HG03520 (cell line): Measurements from ENCODE around the gene ENOX1.

Source experiments
- ATAC-seq: cut with Tn5 transposase; IDR thresholded peaks from one replicate; pipeline ENCODE4 v1.9.1; 2021; ENCODE audit warnings: mild to moderate bottlenecking, moderate library complexity; ENCODE audit not compliant: unreplicated experiment

ENOX1 gene

DNA sequence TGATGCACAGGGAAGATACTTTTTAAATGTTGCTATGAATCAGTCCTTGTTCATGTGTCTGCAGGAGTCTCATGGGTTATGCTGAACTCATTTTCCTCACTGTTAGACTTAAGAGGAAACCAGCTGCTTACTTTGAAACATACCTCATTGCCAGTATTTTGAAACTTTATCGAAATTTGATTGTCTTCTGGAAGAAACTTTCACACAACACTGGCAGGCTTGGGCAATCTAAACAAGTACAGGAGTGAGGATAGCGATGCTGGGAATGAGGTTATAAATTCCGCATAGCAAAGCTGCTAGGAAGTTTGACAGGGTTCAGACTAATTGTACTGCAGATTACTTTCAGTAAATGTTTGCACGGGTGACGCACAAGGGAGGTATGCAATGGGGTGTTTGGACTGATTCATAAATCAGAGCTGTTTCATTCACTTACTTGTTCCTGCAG is 517.7 kb downstream of the ENOX1 start:
- ATAC-seq, result no peak

- no peak for ATAC-seq
Observed at GRCh38 chr13:43268632-43269031, 518.1 kb downstream of the ENOX1 start.

GRCh38 chr13:43267916-43268315 is 518.9 kb downstream of the ENOX1 start:
- no peak for ATAC-seq

GRCh38 chr13:43266936-43267615 is 519.7 kb downstream of the ENOX1 start:
- ATAC-seq, result no peak

DNA sequence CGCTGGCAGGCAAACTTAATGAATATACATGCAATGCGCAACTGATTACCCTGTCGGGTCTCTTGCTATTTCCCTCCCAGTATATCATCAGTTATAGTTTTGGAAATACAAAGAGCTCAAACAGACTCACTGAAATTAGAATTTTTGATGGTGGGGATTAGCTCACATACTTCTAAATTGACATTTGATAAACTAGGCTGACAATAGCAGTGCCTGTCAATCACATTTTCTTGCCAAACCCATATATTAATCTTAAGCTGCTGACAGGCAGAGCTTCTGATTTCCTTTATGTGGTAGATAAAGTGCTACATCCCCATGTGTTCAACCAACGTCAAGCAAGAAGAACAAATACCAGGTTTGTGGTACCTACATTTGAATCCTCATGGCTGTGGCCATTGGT is 521.7 kb downstream of the ENOX1 start:
- no peak for ATAC-seq

GRCh38 chr13:43264458-43264857 is 522.3 kb downstream of the ENOX1 start:
- ATAC-seq, result no peak

- no peak for ATAC-seq
Observed at GRCh38 chr13:43263047-43263446, 523.7 kb downstream of the ENOX1 start.

DNA sequence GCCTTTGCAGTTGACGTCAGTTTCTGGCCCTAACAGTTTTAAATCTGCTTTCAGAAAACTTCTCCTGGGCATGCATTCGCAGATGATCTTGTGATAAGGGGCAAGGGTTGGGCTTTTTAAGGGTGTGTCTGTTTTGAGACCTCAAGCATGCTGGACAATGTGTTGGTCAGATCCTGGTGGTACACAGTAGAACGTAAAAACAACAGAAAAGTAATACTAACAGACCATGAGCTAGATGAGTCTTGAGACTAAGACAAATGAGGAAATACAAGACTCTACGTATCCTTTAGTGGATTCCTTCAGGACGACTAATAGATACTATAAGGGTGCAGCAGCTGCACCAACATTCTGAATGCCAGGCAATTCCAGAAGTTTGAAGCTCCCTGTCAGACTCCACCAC is 525.8 kb downstream of the ENOX1 start:
- no peak for ATAC-seq

GRCh38 chr13:43258771-43259170 is 528.0 kb downstream of the ENOX1 start:
- no peak for ATAC-seq

- ATAC-seq, result no peak
Observed at GRCh38 chr13:43257765-43258164, 529.0 kb downstream of the ENOX1 start.

GRCh38 chr13:43251961-43252360 is 534.8 kb downstream of the ENOX1 start:
- no peak for ATAC-seq

GRCh38 chr13:43246382-43246781 is 540.4 kb downstream of the ENOX1 start:
- ATAC-seq, result no peak

DNA sequence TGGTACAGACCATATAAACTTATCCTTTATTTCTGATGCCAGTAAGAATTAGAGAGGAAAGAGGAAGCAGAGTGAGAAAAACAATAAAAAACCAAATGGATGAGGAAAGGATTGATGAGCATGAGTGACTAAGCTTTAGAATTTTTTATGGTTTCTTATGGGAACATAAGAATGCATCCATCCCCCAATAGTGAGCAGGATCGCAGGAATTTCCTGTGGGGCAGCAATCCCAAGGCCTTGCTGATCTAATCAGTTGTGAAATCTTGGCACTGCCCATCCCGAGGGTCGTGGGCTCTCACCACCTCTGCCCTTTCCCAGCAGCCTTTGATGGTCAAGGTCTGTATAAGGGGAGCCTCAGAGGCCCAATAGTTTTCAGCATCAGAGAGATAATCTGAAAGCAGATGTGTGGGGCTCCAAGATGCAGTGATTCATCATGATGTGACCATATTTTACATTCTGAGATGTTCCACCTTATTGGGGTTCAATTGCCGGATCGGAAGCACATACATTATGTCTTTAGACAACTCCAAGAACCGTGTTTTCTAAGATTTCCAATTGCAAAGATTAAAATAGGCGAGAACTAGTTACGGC is 541.3 kb downstream of the ENOX1 start:
- no peak for ATAC-seq

GRCh38 chr13:43244481-43244880 is 542.3 kb downstream of the ENOX1 start:
- no peak for ATAC-seq

DNA sequence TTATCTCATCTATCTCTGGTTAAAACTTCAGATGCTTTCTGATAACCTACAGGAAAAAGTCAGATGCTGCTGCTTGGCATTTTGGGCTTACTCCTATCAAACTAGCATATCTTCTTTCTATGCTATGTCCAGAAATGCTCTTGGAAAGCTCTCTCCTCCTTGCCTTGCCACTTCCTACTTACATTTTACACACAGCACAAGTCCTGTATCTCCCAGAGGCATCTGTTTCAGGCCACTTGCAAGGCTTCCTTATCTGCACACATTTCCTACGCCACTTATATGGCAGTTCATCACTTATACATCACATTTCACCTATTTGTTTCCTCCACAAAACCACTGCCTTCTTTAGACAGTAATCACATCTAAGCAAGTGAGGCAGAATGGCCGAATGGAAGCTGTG is 543.1 kb downstream of the ENOX1 start:
- ATAC-seq, result no peak

GRCh38 chr13:43242040-43242439 is 544.7 kb downstream of the ENOX1 start:
- ATAC-seq, result no peak

GRCh38 chr13:43240278-43240677 is 546.5 kb downstream of the ENOX1 start:
- ATAC-seq, result peak; percentile 71

DNA sequence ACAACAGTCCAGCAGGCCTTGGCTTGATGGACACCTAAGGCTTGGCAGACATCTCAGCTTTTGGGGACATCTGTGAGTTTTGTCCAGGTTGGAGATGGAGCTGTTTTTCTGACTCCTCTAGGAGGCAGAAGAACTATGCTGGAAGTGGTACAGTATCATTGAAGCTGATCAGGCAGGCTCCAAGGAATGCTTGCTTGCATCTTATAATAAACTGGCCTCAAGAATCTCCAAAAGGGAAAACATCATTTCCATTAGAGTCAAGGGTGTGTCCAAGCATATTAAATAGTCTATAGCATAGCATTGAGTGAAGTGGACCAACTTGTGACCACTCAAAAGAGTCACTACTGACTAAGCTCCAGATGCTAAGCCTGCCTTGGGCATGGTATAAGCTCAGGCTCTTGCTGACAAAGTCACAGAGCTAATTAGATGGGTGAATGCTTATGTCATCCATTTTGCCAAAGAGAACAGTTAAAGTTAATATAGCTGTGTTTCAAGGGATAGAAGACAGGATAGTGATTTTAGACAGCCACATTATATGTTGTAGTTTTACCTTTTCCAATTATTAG is 547.4 kb downstream of the ENOX1 start:
- no peak for ATAC-seq

GRCh38 chr13:43238341-43239083 is 548.3 kb downstream of the ENOX1 start:
- no peak for ATAC-seq

DNA sequence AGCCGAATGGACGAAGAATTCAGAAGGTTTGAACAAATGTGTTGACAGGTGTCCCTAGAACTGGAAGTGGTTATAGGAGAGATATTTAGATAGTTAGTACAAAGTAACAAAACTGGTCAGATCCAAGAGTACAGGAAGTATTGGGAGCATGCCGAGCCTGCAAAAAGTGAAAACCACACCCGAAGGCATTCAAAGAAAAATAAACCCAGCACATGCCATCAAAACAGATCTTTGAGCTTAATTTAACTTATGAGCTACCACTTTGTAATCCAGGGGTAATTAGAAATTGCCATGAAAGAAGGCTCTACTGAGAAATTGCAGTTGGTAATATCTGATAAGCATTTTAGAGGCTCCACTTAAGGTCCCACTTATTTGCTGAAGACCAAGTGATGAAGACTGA is 549.2 kb downstream of the ENOX1 start:
- no peak for ATAC-seq

DNA sequence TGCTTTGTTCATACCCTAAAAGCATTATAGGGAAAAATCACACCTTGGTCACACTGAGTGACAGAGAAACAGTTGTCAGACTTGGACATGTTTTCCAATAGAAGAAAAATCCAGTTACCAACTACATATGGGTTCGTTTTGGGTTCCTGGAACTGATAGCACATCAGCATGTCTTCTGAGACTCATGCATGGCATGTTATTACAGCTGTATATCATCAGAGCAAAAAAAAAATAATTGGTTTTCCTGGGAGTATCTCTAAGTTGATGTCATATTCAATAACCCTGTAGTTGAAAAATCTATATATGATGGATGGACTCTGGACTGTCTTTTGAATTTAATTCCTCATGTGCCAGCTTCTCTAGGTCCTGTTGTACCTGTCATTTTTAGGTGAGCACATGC is 551.7 kb downstream of the ENOX1 start:
- no peak for ATAC-seq

DNA sequence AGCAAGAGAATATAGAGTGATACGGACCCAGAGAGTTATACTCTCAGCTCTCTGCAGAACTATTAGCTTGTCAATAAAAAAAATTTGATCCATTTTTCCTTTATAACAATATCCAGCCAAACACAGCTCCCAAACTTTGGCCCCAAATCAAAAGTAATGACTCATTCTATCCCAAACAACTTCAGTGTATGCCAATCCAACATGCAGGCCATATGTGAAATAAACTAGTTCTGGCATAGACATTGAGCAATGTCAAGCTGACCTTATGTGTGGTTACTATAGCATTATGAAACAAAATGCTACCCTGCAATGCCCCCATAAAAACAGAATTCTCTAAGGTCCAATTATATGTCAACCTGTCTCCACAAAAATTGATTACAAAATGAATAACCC is 553.9 kb downstream of the ENOX1 start:
- ATAC-seq, result no peak
